Lower lobe of right lung (tissue), 2 donors: Measurements from ENCODE around the gene FAM210A. TPM values are rescaled to one million over a fixed set of nuclear protein-coding genes. Genes with fewer than 3 reads are reported as not detected.
"Not testable (repeated sequence)": the region's sequence is repeated elsewhere in the genome, so short reads cannot be mapped to it uniquely, and the experiment has no call there.

ENCODE experiments used
- ATAC-seq, 2 donors: fragments of 200-7000 bp; cut with Tn5 transposase; one replicate each; pipeline ENCODE4 v1.9.1; 2020 to 2022; ENCODE audit warnings: mild to moderate bottlenecking in 2 of 2, moderate library complexity in 2 of 2
- DNase-seq: peaks from one replicate; pipeline ENCODE4 v3.0.0-alpha.2; 2020
- H3K27ac ChIP-seq: fragments of 200-600 bp; one replicate; pipeline ENCODE4 v1.8.0; 2022
- H3K27me3 ChIP-seq: fragments of 200-600 bp; one replicate; pipeline ENCODE4 v1.8.0; 2022; ENCODE audit warnings: low read depth
- H3K36me3 ChIP-seq: fragments of 200-600 bp; one replicate; pipeline ENCODE4 v1.8.0; 2022; ENCODE audit warnings: mild to moderate bottlenecking
- H3K4me1 ChIP-seq: fragments of 200-600 bp; one replicate; pipeline ENCODE4 v1.8.0; 2022
- H3K4me3 ChIP-seq: fragments of 200-600 bp; one replicate; pipeline ENCODE4 v1.8.0; 2022; ENCODE audit warnings: mild to moderate bottlenecking
- H3K9me3 ChIP-seq: fragments of 200-600 bp; one replicate; pipeline ENCODE4 v1.8.0; 2022
- CTCF ChIP-seq: fragments of 200-600 bp; IDR thresholded peaks from one replicate; pipeline ENCODE4 v1.8.0; 2022; ENCODE audit warnings: antibody characterized with exemption, mild to moderate bottlenecking
- intact Hi-C: fragments of 100-400 bp; cut with DNase I; formaldehyde crosslinking; loops from one replicate; pipeline ENCODE4 v1.11.0; 2022
- total RNA-seq: library from RNA; stranded (reverse); fragmentation: NEBNext Ultra II Directional; extraction: Animal tissue kit (Norgen Biotek cat#: 25700); gene quantifications from one replicate; pipeline ENCODE4 v1.2.1, GENCODE V29; 2021
- donor health status: DM: no; HTN: yes; CAD: no; lungs with severe emphysema.

The FAM210A gene
- total RNA-seq, 1 donor from 2014 or later, result 9.2 TPM

- intact Hi-C loops, result no loop called here
- H3K27me3 ChIP-seq, result no peaks in the 10 kb centered on the region
- peaks cover 90% of the 10 kb centered on the region for H3K36me3 ChIP-seq
- no peak overlapping the region for H3K4me3 ChIP-seq
- no peak overlapping the region for H3K27ac ChIP-seq
- TF ChIP-seq CTCF, result no peak
- DNase-seq (no peak), ATAC-seq (no peak)
- no peaks in the 10 kb centered on the region for H3K9me3 ChIP-seq
- H3K4me1 ChIP-seq, result no peaks in the 10 kb centered on the region
Observed at GRCh38 chr18:13756671-13757070, 30.3 kb upstream of the FAM210A start.

- no peak for DNase-seq
Observed at GRCh38 chr18:13756261-13756660, 29.9 kb upstream of the FAM210A start.

GRCh38 chr18:13751599-13751998, 25.2 kb upstream of the FAM210A start:
- ATAC-seq, H3K27ac ChIP-seq, H3K27me3 ChIP-seq, intact Hi-C loops, H3K4me1 ChIP-seq, H3K9me3 ChIP-seq, DNase-seq, H3K4me3 ChIP-seq: not testable (repeated sequence)
- peaks cover 81% of the 10 kb centered on the region for H3K36me3 ChIP-seq

More at GRCh38 chr18:13756261-13756660, 29.9 kb upstream of the FAM210A start:
- ATAC-seq, result no peak
- Histone ChIP-seq H3K36me3 (peaks cover 94% of the 10 kb centered on the region), H3K9me3 (no peaks in the 10 kb centered on the region), H3K27ac (no peak overlapping the region), H3K4me1 (no peaks in the 10 kb centered on the region), H3K4me3 (no peak overlapping the region), H3K27me3 (no peaks in the 10 kb centered on the region)
- TF ChIP-seq CTCF, result no peak
- intact Hi-C loops, result no loop called here

- Histone ChIP-seq H3K36me3 (peaks cover 74% of the 10 kb centered on the region), H3K4me3 (no peak overlapping the region), H3K4me1 (no peaks in the 10 kb centered on the region), H3K27me3 (no peaks in the 10 kb centered on the region), H3K27ac (no peak overlapping the region), H3K9me3 (no peaks in the 10 kb centered on the region)
- DNase-seq (no peak), ATAC-seq (no peak)
- no peak for TF ChIP-seq CTCF
- intact Hi-C loops, result no loop called here
Observed at GRCh38 chr18:13746633-13747032, 20.3 kb upstream of the FAM210A start.

- TF ChIP-seq CTCF, result no peak
- Histone ChIP-seq H3K27me3 (no peaks in the 10 kb centered on the region), H3K36me3 (peaks cover 78% of the 10 kb centered on the region), H3K4me1 (no peaks in the 10 kb centered on the region), H3K9me3 (no peaks in the 10 kb centered on the region), H3K4me3 (no peak overlapping the region), H3K27ac (no peak overlapping the region)
- intact Hi-C loops, result no loop called here
- ATAC-seq (no peak), DNase-seq (no peak)
Observed at GRCh38 chr18:13745696-13746095, 19.3 kb upstream of the FAM210A start.

- H3K36me3 ChIP-seq, result peaks cover 85% of the 10 kb centered on the region
- no peaks in the 10 kb centered on the region for H3K27me3 ChIP-seq
Observed at GRCh38 chr18:13735681-13736080, 9.3 kb upstream of the FAM210A start.

More at GRCh38 chr18:13735681-13736080, 9.3 kb upstream of the FAM210A start:
- no peak overlapping the region for H3K27ac ChIP-seq
- no peaks in the 10 kb centered on the region for H3K9me3 ChIP-seq
- DNase-seq (no peak), ATAC-seq (no peak)
- H3K4me1 ChIP-seq, result no peaks in the 10 kb centered on the region
- intact Hi-C loops, result no loop called here
- TF ChIP-seq CTCF, result no peak
- H3K4me3 ChIP-seq, result no peak overlapping the region
